Mesenchymal stem cell (in vitro differentiated cells and primary cell): ENCODE data around the gene TSSC4.
A peak's percentile ranks its signal among the peaks of the same experiment; 100 is the strongest.

Experiments
- DNase-seq: peaks from one replicate; pipeline ENCODE4 v3.0.0-alpha.2; 2013
- H2AFZ ChIP-seq: one replicate; pipeline ENCODE4 v1.6.1; 2013; ENCODE audit warnings: low read depth, mild to moderate bottlenecking, control low read depth, inconsistent platforms, low read length, moderate library complexity
- H2AK5ac ChIP-seq: 2 replicates; pipeline ENCODE4 v1.6.1; 2013; ENCODE audit warnings: low read length, moderate library complexity, mild to moderate bottlenecking, inconsistent platforms; ENCODE audit not compliant: severe bottlenecking
- H2BK120ac ChIP-seq: one replicate; pipeline ENCODE4 v1.6.1; 2013; ENCODE audit warnings: low read depth, mild to moderate bottlenecking, inconsistent platforms, low read length, moderate library complexity
- H2BK12ac ChIP-seq, 2 experiments: one replicate each; pipeline ENCODE4 v1.6.1; 2013; ENCODE audit warnings: inconsistent platforms in 2 of 2, low read length in 2 of 2, mild to moderate bottlenecking in 2 of 2, moderate library complexity in 2 of 2, control low read depth in 1 of 2
- H2BK15ac ChIP-seq: one replicate; pipeline ENCODE4 v1.6.1; 2013; ENCODE audit warnings: mild to moderate bottlenecking, low read depth, inconsistent platforms; ENCODE audit not compliant: poor library complexity, severe bottlenecking
- H2BK5ac ChIP-seq: 2 replicates; pipeline ENCODE4 v1.6.1; 2013; ENCODE audit warnings: low read depth, mild to moderate bottlenecking, low read length, control low read depth, inconsistent platforms; ENCODE audit not compliant: poor library complexity, severe bottlenecking
- H3K14ac ChIP-seq, 2 experiments: one replicate each; pipeline ENCODE4 v1.6.1; 2013; ENCODE audit warnings: inconsistent platforms in 2 of 2, low read length in 2 of 2, control low read depth in 1 of 2, mild to moderate bottlenecking in 1 of 2, moderate library complexity in 1 of 2
- H3K18ac ChIP-seq, 2 experiments: one replicate each; pipeline ENCODE4 v1.6.1; 2013; ENCODE audit warnings: inconsistent platforms in 2 of 2, low read length in 2 of 2, control low read depth in 1 of 2, low read depth in 1 of 2, mild to moderate bottlenecking in 1 of 2
- H3K23ac ChIP-seq, 2 experiments: one replicate each; pipeline ENCODE4 v1.6.1; 2013; ENCODE audit warnings: inconsistent platforms in 2 of 2, low read length in 2 of 2, mild to moderate bottlenecking in 2 of 2, moderate library complexity in 2 of 2, control low read depth in 1 of 2
- H3K27ac ChIP-seq: 2 replicates; pipeline ENCODE4 v1.5.1; 2013; ENCODE audit warnings: mild to moderate bottlenecking, moderate library complexity, low read length, control low read depth, inconsistent platforms; ENCODE audit not compliant: poor library complexity, severe bottlenecking
- H3K27me3 ChIP-seq, 2 experiments: 2 replicates each; pipeline versions ENCODE4 v1.6.1 to v1.7.0; 2013; ENCODE audit warnings: low read length in 2 of 2, mild to moderate bottlenecking in 2 of 2, moderate library complexity in 2 of 2, control low read depth in 1 of 2, inconsistent platforms in 1 of 2; ENCODE audit not compliant: control insufficient read depth in 1 of 2, insufficient read depth in 1 of 2
- H3K36me3 ChIP-seq, 2 experiments: 2 replicates each; pipeline versions ENCODE4 v1.6.1 to v1.7.0; 2013; ENCODE audit warnings: low read length in 2 of 2, control low read depth in 1 of 2, inconsistent platforms in 1 of 2, low read depth in 1 of 2, mild to moderate bottlenecking in 1 of 2; ENCODE audit not compliant: insufficient read depth in 2 of 2, control insufficient read depth in 1 of 2
- H3K4ac ChIP-seq, 2 experiments: one replicate each; pipeline ENCODE4 v1.6.1; 2013; ENCODE audit warnings: inconsistent platforms in 2 of 2, low read length in 2 of 2, mild to moderate bottlenecking in 2 of 2, moderate library complexity in 2 of 2, control low read depth in 1 of 2, low read depth in 1 of 2
- H3K4me1 ChIP-seq: 2 replicates; pipeline ENCODE4 v1.6.1; 2013; ENCODE audit warnings: low read depth, low read length, control low read depth; ENCODE audit not compliant: control insufficient read depth, insufficient read depth
- H3K4me2 ChIP-seq: 2 replicates; pipeline ENCODE4 v1.6.1; 2013; ENCODE audit warnings: low read length, mild to moderate bottlenecking, inconsistent platforms; ENCODE audit not compliant: poor library complexity, severe bottlenecking
- H3K4me3 ChIP-seq, 2 experiments: 2 replicates each; pipeline versions ENCODE4 v1.5.1 to v1.7.0; 2013; ENCODE audit warnings: low read length in 2 of 2, mild to moderate bottlenecking in 2 of 2, control low read depth in 1 of 2, low read depth in 1 of 2; ENCODE audit not compliant: insufficient read depth in 1 of 2
- H3K79me1 ChIP-seq: replicated peaks from 2 replicates; pipeline ENCODE4 v1.6.1; 2013; ENCODE audit warnings: mild to moderate bottlenecking, control low read depth, low read length, inconsistent platforms; ENCODE audit not compliant: poor library complexity, severe bottlenecking
- H3K9ac ChIP-seq: 2 replicates; pipeline ENCODE4 v1.7.0; 2013; ENCODE audit warnings: mild to moderate bottlenecking, low read length, moderate library complexity
- H3K9me3 ChIP-seq: 2 replicates; pipeline ENCODE4 v1.7.0; 2013; ENCODE audit warnings: mild to moderate bottlenecking, low read length; ENCODE audit not compliant: control insufficient read depth
- H4K8ac ChIP-seq: one replicate; pipeline ENCODE4 v1.6.1; 2013; ENCODE audit warnings: inconsistent platforms, mild to moderate bottlenecking, low read length, moderate library complexity
- H4K91ac ChIP-seq: one replicate; pipeline ENCODE4 v1.6.1; 2013; ENCODE audit warnings: mild to moderate bottlenecking, low read length, inconsistent platforms
- WGBS: methylation state at CpG from one replicate; pipeline ENCODE4 v1.1.7; 2013; ENCODE audit warnings: mixed read lengths; 5-methylcytosine and 5-hydroxymethylcytosine counted together

TSSC4 gene

GRCh38 chr11:2421226-2421994 is 20.9 kb downstream of the TSSC4 start:
- H3K23ac ChIP-seq, result no peak overlapping the region
- peak overlapping the region; percentile 45 for H4K8ac ChIP-seq
- H3K4me2 ChIP-seq, result no peak overlapping the region
- H3K18ac ChIP-seq, result no peak overlapping the region
- H3K27ac ChIP-seq, result no peak overlapping the region
- WGBS, result 85% methylated on average over 16 of the region's 19 CpGs
- no peak overlapping the region for H3K4ac ChIP-seq
- no peaks in the 10 kb centered on the region for H3K36me3 ChIP-seq
- H3K4me3 ChIP-seq, result no peak overlapping the region
- no peaks in the 10 kb centered on the region for H3K79me1 ChIP-seq
- no peak for DNase-seq
- H3K9ac ChIP-seq, result no peak overlapping the region
- H3K14ac ChIP-seq, result no peak overlapping the region
- H4K91ac ChIP-seq, result peak overlapping the region; percentile 34
- H2BK15ac ChIP-seq, result no peak overlapping the region
- H3K4me1 ChIP-seq, result peaks cover 9% of the 10 kb centered on the region
- H2BK5ac ChIP-seq, result no peak overlapping the region
- H3K9me3 ChIP-seq, result no peaks in the 10 kb centered on the region
- no peak overlapping the region for H2BK12ac ChIP-seq
- no peak overlapping the region for H2AK5ac ChIP-seq
- H2BK120ac ChIP-seq, result no peak overlapping the region
- peaks cover 8 to 37% of the 10 kb centered on the region in 2 experiments for H3K27me3 ChIP-seq
- H2AFZ ChIP-seq, result no peak overlapping the region

- Histone ChIP-seq H4K91ac (no peak overlapping the region), H3K23ac (no peak overlapping the region), H3K27ac (no peak overlapping the region), H3K27me3 (peaks cover 8 to 42% of the 10 kb centered on the region in 2 experiments), H2AK5ac (no peak overlapping the region), H3K79me1 (no peaks in the 10 kb centered on the region), H3K36me3 (no peaks in the 10 kb centered on the region), H3K4me3 (no peak overlapping the region), H2AFZ (no peak overlapping the region), H4K8ac (no peak overlapping the region), H3K9ac (no peak overlapping the region), H3K4ac (no peak overlapping the region), H2BK5ac (no peak overlapping the region), H2BK120ac (no peak overlapping the region), H2BK12ac (no peak overlapping the region), H3K14ac (no peak overlapping the region), H3K9me3 (no peaks in the 10 kb centered on the region), H3K18ac (no peak overlapping the region), H3K4me1 (peaks cover 9% of the 10 kb centered on the region), H3K4me2 (no peak overlapping the region), H2BK15ac (no peak overlapping the region)
- 89% methylated on average over 17 of the region's 17 CpGs for WGBS
- no peak for DNase-seq
Observed at GRCh38 chr11:2421996-2422395, 21.4 kb downstream of the TSSC4 start.

GRCh38 chr11:2422461-2423156 is 22.1 kb downstream of the TSSC4 start:
- Histone ChIP-seq H4K8ac (no peak overlapping the region), H3K4me3 (no peak overlapping the region), H3K36me3 (no peaks in the 10 kb centered on the region), H3K4me1 (peaks cover 9% of the 10 kb centered on the region), H2BK5ac (no peak overlapping the region), H3K4me2 (no peak overlapping the region), H2BK15ac (no peak overlapping the region), H3K4ac (no peak overlapping the region), H3K27me3 (peaks cover 8 to 46% of the 10 kb centered on the region in 2 experiments), H3K9me3 (no peaks in the 10 kb centered on the region), H3K27ac (no peak overlapping the region), H2AK5ac (no peak overlapping the region), H2BK120ac (no peak overlapping the region), H3K23ac (no peak overlapping the region), H3K9ac (no peak overlapping the region), H3K18ac (no peak overlapping the region), H4K91ac (no peak overlapping the region), H2AFZ (no peak overlapping the region), H3K79me1 (no peaks in the 10 kb centered on the region), H3K14ac (no peak overlapping the region), H2BK12ac (no peak overlapping the region)
- 90% methylated on average over 14 of the region's 14 CpGs for WGBS
- DNase-seq, result no peak

- no peak overlapping the region for H4K91ac ChIP-seq
- H4K8ac ChIP-seq, result no peak overlapping the region
- no peak overlapping the region for H3K23ac ChIP-seq
- no peak overlapping the region for H3K4me3 ChIP-seq
- peaks cover 8 to 48% of the 10 kb centered on the region in 2 experiments for H3K27me3 ChIP-seq
- H3K79me1 ChIP-seq, result no peaks in the 10 kb centered on the region
- H3K4me2 ChIP-seq, result no peak overlapping the region
- no peak overlapping the region for H2AFZ ChIP-seq
- H2BK5ac ChIP-seq, result no peak overlapping the region
- H2BK120ac ChIP-seq, result no peak overlapping the region
- no peak overlapping the region for H3K4ac ChIP-seq
- H3K4me1 ChIP-seq, result peaks cover 9% of the 10 kb centered on the region
- no peak overlapping the region for H3K27ac ChIP-seq
- no peak for DNase-seq
- no peak overlapping the region for H2BK15ac ChIP-seq
- no peak overlapping the region for H3K18ac ChIP-seq
- no peak overlapping the region for H2BK12ac ChIP-seq
- no peaks in the 10 kb centered on the region for H3K9me3 ChIP-seq
- H2AK5ac ChIP-seq, result no peak overlapping the region
- no peak overlapping the region for H3K14ac ChIP-seq
- 85% methylated on average over 26 of the region's 26 CpGs for WGBS
- H3K36me3 ChIP-seq, result no peaks in the 10 kb centered on the region
- no peak overlapping the region for H3K9ac ChIP-seq
Observed at GRCh38 chr11:2423157-2424025, 22.8 kb downstream of the TSSC4 start.
